ENCODE measurements around the gene ROGDI. TPM values are rescaled to one million over a fixed set of nuclear protein-coding genes. Genes with fewer than 3 reads are reported as not detected.

ROGDI gene
- total RNA-seq, 2 donors from 2014 or later, result 21.8 to 25.9 TPM

DNA sequence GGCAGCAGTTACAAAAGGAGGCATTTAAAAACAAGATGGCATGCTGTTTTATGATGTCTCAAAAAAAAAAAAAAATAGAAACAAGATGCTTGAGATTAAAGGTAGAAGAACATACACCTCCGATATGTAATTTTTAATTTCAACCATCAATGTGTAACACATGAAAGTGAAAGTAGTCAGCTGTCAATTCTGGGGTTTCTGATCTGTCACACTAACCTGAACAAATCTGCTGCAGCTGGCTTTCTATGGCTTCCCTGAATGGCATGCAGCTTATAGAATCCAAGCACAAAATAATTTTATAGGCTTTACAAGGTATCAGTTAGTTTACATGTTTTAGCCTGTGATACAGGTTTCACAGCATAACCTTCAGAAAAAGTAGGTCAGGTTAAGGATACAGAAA lies 31.2 kb upstream of the ROGDI start:
- Histone ChIP-seq H3K4me1 (no peaks in the 10 kb centered on the region), H3K27me3 (no peaks in the 10 kb centered on the region), H3K36me3 (replicated peaks in 1 of 2; ENCODE audit: insufficient read depth in 1 of 2, low read depth in 2 of 2) (peaks cover 0 to 34% of the 10 kb centered on the region in 2 donors), H3K4me3 (no peak overlapping the region), H3K9me3 (no peaks in the 10 kb centered on the region), H3K27ac (no peak overlapping the region)
- WGBS, 2 donors, result 90 to 94% methylated on average over 1 of the region's 1 CpG
- DNase-seq (no peak), ATAC-seq (no peak)
- TF ChIP-seq, protein P1, sequence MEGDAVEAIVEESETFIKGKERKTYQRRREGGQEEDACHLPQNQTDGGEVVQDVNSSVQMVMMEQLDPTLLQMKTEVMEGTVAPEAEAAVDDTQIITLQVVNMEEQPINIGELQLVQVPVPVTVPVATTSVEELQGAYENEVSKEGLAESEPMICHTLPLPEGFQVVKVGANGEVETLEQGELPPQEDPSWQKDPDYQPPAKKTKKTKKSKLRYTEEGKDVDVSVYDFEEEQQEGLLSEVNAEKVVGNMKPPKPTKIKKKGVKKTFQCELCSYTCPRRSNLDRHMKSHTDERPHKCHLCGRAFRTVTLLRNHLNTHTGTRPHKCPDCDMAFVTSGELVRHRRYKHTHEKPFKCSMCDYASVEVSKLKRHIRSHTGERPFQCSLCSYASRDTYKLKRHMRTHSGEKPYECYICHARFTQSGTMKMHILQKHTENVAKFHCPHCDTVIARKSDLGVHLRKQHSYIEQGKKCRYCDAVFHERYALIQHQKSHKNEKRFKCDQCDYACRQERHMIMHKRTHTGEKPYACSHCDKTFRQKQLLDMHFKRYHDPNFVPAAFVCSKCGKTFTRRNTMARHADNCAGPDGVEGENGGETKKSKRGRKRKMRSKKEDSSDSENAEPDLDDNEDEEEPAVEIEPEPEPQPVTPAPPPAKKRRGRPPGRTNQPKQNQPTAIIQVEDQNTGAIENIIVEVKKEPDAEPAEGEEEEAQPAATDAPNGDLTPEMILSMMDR (IDR thresholded peaks at IDR 0.05), result no peak
- no peak for TF ChIP-seq POLR2A (IDR thresholded peaks at IDR 0.05)
- intact Hi-C loops (cut with DNase I), result no loop called here

DNA sequence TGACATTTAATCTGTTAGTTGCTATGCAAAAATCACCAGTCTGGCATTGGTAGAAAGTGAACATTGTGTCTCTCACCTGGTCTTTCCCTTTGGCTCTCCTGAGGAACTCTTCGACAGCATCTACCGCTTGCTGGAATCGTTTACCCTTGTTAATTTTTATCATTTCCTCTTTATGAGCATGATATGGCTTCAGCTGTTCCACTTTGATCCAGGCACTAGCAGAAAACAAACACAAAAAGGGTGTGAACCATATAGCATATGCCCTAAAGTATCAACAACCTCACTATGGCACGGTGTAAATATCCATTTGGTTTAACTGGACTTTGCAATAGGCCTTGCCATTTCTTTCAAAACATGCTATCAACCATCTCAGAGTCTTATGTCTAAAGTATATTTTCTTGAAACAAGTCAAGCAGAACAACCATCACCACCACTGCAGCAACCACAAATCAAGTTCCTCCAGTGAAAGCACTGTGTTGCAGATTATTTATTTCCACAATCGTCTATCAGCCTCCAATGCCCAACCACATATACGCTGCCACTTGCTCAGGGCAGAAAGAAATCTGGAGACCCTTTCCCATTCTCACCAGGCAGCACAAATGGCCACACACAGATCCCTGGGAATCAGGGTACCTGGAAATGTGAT lies 30.4 kb upstream of the ROGDI start:
- intact Hi-C loops (cut with DNase I), result no loop called here
- 68 to 78% methylated on average over 6 of the region's 6 CpGs for WGBS, 2 donors
- TF ChIP-seq, protein P1 (IDR thresholded peaks at IDR 0.05), result no peak
- no peak for TF ChIP-seq POLR2A (IDR thresholded peaks at IDR 0.05)
- H3K4me1 ChIP-seq, result no peaks in the 10 kb centered on the region
- H3K36me3 ChIP-seq (replicated peaks in 1 of 2; ENCODE audit: insufficient read depth in 1 of 2, low read depth in 2 of 2), result peaks cover 0 to 38% of the 10 kb centered on the region in 2 donors
- DNase-seq, result no peak
- no peak overlapping the region for H3K27ac ChIP-seq
- H3K4me3 ChIP-seq, result no peak overlapping the region
- no peaks in the 10 kb centered on the region for H3K9me3 ChIP-seq
- no peaks in the 10 kb centered on the region for H3K27me3 ChIP-seq
- no peak for ATAC-seq

DNA sequence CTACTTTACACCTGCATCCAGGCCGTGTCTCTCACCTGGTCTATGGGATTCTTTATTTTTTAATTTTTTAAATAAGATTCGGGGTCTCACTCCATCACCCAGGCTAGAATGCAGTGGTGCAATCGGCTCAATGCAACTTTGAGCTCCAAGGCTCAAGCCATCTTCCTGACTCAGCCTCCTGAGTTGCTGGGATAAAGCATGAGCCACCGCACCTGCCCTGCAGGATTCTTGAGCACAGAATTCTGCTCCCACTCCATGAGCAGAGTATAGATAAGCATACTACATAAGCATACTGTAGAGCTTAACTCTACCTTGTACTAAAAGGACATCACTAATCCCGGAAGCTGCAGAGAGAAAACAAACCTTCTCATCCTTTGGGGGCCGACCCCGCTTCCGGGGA lies 29.2 kb upstream of the ROGDI start:
- Histone ChIP-seq H3K4me1 (no peaks in the 10 kb centered on the region), H3K36me3 (replicated peaks in 1 of 2; ENCODE audit: insufficient read depth in 1 of 2, low read depth in 2 of 2) (peaks cover 0 to 38% of the 10 kb centered on the region in 2 donors), H3K27me3 (no peaks in the 10 kb centered on the region), H3K4me3 (no peak overlapping the region), H3K9me3 (no peaks in the 10 kb centered on the region), H3K27ac (no peak overlapping the region)
- intact Hi-C loops (cut with DNase I), result no loop called here
- ATAC-seq (no peak), DNase-seq (no peak)
- WGBS, 2 donors, result 92 to 96% methylated on average over 8 of the region's 8 CpGs
- TF ChIP-seq, protein P1 (IDR thresholded peaks at IDR 0.05), result no peak
- no peak for TF ChIP-seq POLR2A (IDR thresholded peaks at IDR 0.05)

DNA sequence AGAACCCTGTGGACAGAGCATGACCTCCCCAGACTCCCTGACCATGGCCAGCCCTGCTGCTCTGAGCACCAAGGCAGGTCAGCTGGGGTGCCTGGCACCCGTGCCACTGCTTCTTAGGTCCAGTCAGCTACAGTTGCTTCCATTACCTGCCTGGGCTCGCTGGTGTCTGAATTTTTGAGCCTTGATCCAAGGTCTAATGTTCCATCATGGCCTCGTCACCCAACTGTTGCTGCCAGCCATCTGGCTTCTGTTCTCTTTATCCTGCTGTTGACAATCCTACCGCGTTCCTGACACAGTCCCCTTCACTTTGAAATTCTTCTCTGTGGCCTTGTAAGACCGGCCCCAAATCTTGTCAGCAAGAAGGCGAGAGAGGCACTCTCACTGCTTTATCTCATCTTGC lies 28.0 kb upstream of the ROGDI start:
- no peak for DNase-seq
- TF ChIP-seq, protein P1 (IDR thresholded peaks at IDR 0.05), result no peak
- TF ChIP-seq POLR2A (IDR thresholded peaks at IDR 0.05), result no peak
- no peak overlapping the region for H3K27ac ChIP-seq
- ATAC-seq, result no peak
- WGBS, 2 donors, result 84 to 92% methylated on average over 7 of the region's 7 CpGs
- H3K4me1 ChIP-seq, result no peaks in the 10 kb centered on the region
- H3K36me3 ChIP-seq (replicated peaks in 1 of 2; ENCODE audit: insufficient read depth in 1 of 2, low read depth in 2 of 2), result peaks cover 0 to 38% of the 10 kb centered on the region in 2 donors
- no peaks in the 10 kb centered on the region for H3K27me3 ChIP-seq
- H3K9me3 ChIP-seq, result no peaks in the 10 kb centered on the region
- intact Hi-C loops (cut with DNase I), result no loop called here
- no peak overlapping the region for H3K4me3 ChIP-seq

Measured in body of pancreas (tissue), 4 donors.